GM21528 (cell line): ENCODE data around the gene AKAIN1.

Experiments
- ATAC-seq: cut with Tn5 transposase; IDR thresholded peaks from one replicate; pipeline ENCODE4 v1.9.1; 2021; ENCODE audit warnings: mild to moderate bottlenecking, moderate library complexity; ENCODE audit not compliant: unreplicated experiment, low FRiP score

Gene AKAIN1

GRCh38 chr18:5103286-5103685, 93.8 kb downstream of the AKAIN1 start:
- no peak for ATAC-seq

- ATAC-seq: no peak
These were observed 99.8 kb downstream of the AKAIN1 start for GRCh38 chr18:5097116-5097703.

GRCh38 chr18:5095239-5095638, 101.8 kb downstream of the AKAIN1 start:
- no peak for ATAC-seq

GRCh38 chr18:5093902-5094301, 103.2 kb downstream of the AKAIN1 start:
- ATAC-seq: no peak
